ENCODE data around the gene ARSI.

The ARSI gene

DNA sequence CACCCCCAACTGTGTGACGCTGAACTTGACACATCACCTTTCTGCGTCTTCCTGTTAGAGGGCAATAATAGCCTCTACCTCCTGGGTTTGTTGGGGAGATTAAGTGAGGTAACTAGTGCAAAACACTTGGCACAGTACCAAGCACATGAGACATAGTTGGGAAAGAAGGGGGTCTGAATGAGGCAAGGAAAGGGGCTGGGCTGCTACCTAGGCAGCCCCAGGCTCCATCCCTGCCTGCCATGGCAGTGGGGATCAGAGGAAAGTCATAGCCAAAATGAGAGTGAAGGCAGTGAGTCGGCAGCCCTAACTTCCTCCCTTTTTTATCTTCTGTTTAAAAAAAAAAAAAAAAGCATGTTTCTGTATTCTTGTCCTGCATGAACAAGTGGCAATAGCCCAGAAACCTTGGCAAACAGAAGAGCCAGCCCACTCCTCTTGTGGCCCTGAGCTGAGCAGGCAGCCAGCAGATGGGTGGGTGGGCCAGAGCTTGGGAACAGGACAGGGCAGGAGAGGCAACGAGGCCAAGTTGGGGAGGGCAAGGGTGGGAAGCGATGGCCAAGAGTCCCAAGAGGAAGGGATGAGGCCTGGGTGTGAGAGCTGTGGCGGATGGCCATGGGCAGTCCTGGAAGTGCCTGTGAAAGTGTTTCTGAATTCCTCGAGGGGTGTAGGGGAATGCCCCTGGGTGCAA, 24.5 kb downstream of the ARSI start:
- no peak overlapping the region for H3K4me3 ChIP-seq (ENCODE audit: low read depth, low read length)
- no peak for DNase-seq (ENCODE audit: low read depth)

DNA sequence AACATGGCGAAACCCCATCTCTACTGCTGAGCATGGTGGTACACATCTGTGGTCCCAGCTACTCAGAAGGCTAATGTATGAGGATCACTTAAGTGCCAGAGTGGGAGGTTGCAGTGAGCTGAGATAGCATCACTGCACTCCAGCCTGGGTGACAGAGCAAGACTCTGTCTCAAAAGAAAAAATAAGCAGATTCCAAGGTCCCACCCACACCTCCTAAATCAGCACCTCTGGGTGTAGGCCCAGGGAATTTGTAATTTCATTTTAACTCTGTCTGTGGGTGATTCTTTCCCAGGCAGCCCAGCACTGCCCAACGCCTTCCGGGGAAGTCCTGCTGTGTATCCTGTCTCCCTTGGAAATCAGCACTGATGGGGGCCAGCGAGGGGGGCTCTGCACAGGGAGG, 25.7 kb downstream of the ARSI start:
- H3K4me3 ChIP-seq (ENCODE audit: low read depth, low read length), result no peak overlapping the region
- no peak for DNase-seq (ENCODE audit: low read depth)

DNA sequence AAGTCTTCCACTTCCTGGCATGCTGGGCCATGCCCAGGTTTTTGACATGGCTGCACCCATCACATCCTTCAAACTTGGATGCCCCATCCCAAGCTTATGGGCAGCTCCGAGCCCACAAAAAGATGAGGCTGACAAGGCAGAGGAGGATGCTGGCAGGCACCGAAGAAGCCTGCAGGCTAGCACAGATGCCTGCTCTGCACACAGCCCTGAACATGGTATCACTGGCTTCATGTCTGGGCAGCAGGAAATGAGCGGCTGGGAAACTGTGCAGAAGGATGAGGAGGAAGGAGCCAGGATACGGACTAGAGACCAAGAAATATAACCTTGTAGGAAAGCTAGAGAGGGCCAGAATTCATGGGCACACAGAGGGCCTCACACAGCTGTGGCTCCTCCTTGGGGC, 27.9 kb downstream of the ARSI start:
- no peak for DNase-seq (ENCODE audit: low read depth)
- no peak overlapping the region for H3K4me3 ChIP-seq (ENCODE audit: low read depth, low read length)

DNA sequence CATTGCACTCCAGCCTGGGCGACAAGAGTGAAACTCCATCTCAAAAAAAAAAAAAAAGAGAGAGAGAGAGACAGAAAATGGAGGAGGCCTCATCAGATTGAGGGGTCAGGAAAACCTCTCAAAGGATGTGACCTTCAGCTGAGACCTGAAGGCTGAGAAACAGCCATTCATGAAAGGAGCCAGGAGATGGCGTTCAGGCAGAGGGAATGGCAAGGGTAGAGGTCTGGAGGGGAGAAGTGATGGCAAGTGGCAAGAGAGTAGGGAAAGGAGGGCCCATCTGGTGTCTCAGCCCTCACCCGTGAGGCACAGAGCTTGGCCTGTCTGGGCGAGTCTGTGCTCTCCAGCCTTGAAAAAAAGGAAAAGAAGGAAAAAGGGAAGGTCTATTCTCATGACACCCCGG, 30.2 kb downstream of the ARSI start:
- no peak for DNase-seq (ENCODE audit: low read depth)
- no peak overlapping the region for H3K4me3 ChIP-seq (ENCODE audit: low read depth, low read length)

DNA sequence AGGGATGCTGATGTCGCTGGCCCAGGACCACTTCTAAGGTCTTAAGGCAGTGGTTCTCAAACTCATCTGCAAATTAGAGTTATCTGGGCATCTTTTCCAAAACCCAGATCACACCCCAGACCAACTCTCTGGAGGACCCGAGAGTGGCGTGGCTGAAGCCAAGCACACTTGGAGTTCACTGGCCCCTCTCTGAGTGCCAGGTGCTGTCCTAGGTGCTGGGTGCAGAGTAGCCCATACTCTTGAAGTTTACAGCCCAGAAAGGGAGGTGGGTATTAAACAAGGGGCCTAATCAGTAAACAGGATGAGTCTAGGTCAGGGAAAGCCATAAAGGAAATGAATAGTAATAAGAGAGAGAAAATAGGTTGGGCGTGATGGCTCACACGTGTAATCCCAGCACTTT, 30.8 kb downstream of the ARSI start:
- H3K4me3 ChIP-seq (ENCODE audit: low read depth, low read length), result no peak overlapping the region
- DNase-seq (ENCODE audit: low read depth), result no peak

DNA sequence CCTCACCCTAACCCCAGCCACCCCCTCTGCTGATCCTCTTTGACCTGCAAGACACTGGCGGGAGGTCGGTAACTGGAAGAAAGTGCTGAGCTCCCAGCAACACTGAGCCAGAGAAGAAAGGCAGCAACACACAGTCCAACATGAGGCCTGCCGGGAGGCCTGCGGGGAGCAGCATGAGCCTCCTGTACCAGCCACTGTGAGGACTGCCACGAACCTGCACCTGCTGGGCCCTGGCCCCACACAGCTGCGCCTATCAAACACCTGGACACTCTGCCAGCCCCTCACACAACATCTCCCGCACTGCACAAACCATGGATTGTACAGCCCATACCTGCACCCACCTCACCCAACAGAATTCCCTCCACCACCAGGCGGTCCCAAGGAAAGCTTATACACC, 31.4 kb downstream of the ARSI start:
- H3K4me3 ChIP-seq (ENCODE audit: low read depth, low read length), result no peak overlapping the region
- no peak for DNase-seq (ENCODE audit: low read depth)

DNA sequence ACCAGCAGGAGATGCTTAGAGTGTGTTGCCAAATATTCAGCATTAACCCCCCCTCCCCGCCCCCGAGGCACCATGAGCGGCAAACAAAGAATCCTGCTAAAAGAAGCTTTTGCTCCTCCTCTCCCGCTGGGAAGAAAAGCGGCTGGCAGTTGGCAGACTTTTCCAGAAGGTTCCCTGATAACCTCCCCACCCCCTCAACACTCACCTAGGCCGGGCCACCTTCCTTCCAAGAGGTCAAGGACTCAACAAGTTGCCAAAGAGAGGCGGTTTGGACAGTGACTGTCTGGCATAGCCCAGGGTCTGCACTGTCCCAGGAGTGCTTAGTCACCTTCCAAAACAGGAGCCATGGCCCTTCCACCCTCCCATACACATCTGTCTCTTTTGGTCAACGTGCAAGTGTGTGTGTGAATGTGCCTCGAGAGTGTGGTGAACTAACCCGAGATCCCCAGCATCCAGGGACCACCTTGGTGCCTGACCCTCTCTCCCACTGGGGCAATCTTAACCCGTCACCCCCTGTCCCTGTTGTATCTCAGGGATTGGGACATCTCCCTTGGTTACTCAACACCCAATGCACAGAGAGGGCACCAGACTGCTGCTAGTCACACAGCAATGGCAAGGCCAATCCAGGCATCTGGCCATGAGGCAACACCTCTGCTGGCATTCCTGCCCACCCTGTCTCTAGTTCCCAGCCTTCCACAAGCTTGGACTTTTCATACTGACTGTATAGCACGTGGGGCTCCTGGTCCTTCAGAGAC, 32.0 kb downstream of the ARSI start:
- DNase-seq (ENCODE audit: low read depth), result no peak
- H3K4me3 ChIP-seq (ENCODE audit: low read depth, low read length), result no peak overlapping the region

DNA sequence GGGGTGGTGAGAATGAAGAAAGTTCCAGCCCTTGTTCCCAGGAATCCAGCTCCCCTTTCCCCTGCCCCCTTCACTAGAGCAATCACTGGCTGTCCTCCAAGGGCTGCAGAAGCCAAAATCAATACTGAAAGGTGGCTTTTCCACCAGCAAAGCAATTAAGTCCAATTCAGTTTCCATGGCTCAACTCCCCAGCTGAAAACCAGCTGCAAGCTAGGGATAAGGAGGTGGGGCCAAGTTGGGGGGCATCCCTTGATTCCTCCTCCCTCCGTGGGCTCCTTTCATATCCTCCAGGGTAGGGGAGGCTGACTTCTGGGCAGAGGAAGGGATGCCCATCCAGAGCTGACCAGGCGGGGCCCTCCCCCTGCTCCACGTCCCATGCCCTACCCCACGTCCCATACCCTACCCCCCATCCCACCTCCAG, 35.8 kb downstream of the ARSI start:
- H3K4me3 ChIP-seq (ENCODE audit: low read depth, low read length), result no peak overlapping the region
- DNase-seq (ENCODE audit: low read depth), result no peak

DNA sequence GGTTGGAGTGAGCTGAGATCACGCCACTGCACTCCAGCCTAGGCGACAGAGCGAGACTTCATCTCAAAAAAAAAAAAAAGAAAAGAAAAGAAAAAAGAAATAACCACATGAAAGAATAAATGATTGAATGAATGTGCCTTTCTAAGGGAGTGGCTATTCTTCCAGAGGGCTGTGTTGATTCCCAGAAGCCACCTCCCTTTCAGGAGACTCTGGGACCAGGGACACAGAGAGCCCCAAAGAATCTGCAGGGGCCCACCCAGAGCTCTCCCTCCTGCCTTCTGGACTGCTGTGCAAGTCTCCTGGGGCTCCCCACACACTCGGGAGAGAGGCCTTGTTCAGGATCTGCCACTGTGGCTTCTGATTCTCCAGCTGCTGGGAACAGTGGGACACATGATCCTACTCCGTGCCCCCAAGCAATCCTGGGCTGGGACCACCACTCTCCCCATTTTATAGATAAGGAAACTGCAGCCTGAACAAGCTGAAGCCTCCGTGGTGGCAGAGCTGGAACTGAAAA, 36.8 kb downstream of the ARSI start:
- DNase-seq (ENCODE audit: low read depth), result no peak
- no peak overlapping the region for H3K4me3 ChIP-seq (ENCODE audit: low read depth, low read length)

DNA sequence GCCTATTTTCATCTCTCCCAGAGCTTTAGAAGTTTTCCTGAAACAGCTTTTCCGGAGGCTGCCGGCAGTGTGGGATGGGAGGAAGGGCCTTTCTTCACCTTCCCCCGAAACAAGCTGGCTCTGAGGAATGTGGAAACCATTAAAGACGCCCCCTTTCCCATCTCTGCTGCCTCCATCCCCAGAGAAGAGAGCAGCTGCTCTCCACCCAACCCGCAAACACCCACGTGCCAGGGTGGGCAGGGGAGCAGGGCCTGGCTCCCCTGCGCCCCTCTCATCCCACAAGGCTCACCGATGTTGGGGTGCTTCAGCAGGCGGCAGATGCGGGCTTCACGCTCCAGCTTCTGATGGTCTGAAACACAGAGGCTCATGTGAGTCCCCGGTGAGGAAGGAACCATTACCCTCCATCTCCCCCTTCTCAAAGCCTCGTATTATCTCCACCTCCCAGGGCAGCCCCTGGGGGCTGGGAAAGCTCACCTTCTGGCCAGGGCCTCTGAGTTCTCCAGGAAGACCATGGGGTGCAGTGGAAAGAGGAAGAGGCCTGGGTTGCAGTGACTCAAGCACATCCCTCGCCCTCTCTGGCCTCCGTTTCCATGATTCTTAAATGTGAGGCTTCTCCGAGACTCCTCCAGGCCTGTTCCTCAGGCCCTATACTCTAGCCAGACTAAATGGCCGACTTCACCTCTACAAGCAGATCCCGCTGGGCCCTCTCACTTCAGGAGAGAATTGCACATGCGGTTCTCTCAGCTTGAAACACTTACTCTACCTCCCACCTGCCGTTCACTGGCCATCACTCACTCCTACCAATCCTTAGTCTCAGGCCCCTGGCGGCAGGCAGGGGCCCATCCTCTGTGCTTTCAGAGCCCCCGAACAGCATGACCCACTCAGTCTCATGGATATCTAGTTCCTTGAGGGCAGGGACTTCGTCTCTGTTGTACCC, 37.8 kb downstream of the ARSI start:
- no peak for DNase-seq (ENCODE audit: low read depth)
- H3K4me3 ChIP-seq (ENCODE audit: low read depth, low read length), result no peak overlapping the region

DNA sequence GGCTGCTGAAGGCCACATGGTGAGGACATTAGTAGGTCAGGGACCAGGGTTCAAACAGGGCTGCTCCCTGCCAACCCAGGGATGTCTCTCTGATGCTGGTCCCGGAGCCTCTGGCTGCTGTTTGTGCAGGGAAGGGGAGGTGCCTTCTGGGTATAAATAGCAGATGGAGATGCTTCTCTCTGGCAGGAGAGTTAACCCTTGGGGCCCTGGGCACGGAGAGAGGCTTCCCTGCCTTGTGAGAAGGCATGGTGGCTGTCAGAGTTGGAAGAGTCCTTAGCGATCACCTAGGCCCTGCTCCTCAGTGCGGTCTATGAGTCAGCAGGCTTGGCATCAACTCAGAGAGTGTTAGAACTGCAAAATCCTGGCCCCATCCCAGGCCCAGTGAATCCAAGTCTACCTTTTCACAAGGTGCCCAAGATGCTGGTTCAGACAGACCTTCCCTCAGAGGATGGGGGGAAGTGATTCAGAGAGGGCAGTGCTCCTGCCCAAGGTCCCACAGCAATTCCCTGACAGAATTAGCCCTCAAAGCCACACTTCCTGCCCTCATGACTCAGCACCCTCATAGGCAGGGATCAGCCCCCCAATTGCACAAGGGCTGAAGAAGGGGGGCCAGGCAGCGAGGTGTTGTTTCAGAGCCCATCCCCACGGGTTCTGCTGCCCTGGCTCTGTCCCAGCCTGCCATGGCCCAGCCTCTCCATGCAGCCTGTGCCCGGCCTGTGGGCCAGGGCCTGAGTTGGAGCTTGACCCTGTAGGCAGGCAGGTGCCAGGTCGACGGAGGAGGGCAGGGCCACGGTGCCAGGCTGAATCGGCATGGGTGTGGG, 38.7 kb downstream of the ARSI start:
- DNase-seq (ENCODE audit: low read depth), result peak; percentile 66

DNA sequence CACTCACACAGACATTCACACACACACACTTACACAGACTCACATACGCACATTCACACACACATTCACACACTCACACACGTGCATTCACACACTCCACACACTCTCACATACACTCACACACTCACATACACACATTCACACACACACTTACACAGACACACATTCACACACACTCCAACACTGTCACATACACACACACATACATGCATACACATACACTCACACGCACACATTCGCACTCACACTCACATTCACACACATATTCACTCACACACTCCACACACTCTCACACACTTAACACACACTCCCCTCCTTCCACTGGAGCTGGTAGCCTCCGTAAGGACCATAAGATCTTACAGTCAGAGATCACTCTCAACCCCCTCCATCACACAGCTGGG, 39.3 kb downstream of the ARSI start:
- no peak overlapping the region for H3K4me3 ChIP-seq (ENCODE audit: low read depth, low read length)
- DNase-seq (ENCODE audit: low read depth), result no peak

More for the DNA sequence above, 38.7 kb downstream of the ARSI start:
- H3K4me3 ChIP-seq (ENCODE audit: low read depth, low read length), result no peak overlapping the region

DNA sequence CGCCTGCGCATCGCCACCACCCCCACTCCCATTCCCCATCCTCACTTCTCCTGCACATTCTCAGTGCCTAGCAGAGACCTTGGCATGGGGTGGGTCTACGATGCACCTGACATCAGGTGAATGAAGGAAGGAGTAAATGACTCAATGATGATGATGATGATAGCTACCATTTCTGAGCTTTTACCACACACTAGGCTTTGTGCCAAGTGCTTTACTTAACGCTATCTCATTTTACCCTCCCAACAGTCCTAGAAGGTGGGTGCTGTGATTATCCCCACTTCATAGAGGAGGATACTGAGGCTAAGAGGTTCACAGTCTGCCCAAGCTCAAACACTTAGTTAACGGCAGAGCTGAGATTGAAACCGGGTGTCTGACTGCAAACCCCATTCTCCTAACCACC, 40.2 kb downstream of the ARSI start:
- no peak overlapping the region for H3K4me3 ChIP-seq (ENCODE audit: low read depth, low read length)
- DNase-seq (ENCODE audit: low read depth), result no peak

DNA sequence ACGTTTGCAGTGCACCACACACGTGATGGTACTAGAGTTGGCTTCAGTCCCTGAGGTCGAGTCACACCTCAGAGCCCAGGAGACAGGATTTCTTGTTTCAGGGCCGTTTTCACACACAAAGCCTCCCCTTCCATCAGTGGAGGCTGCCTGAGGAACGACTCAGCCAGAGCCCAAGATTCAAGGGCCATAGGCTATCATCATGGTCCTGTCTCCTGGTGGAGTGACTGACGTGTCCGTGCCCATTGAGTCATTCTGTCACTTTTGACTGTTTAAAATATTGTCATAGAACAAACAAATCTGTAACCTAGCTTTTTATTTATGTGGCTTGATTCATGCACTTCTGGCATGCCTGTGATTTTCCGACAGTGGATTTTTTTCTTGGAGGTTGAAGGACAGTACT, 41.5 kb downstream of the ARSI start:
- no peak overlapping the region for H3K4me3 ChIP-seq (ENCODE audit: low read depth, low read length)
- DNase-seq (ENCODE audit: low read depth), result no peak

DNA sequence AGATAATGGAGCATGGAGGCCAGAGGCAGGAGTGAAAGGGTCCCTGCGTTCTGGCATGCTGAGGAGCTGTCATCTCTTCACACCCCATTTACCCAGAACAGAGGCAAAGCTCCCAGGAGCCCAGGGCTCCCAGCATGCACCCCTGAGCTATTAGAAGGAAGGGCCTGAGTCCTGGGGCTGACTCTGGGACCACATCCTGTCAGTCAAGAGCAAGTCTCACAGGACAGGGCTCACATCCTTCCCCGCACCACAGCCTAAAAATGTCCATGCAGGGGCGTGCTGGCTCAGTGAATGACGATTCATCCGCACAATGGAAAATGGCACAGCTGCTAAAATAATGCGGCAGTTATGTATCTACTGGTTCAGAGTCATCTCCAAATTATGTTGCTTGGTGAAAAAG, 44.6 kb downstream of the ARSI start:
- H3K4me3 ChIP-seq (ENCODE audit: low read depth, low read length), result no peak overlapping the region
- DNase-seq (ENCODE audit: low read depth), result no peak

DNA sequence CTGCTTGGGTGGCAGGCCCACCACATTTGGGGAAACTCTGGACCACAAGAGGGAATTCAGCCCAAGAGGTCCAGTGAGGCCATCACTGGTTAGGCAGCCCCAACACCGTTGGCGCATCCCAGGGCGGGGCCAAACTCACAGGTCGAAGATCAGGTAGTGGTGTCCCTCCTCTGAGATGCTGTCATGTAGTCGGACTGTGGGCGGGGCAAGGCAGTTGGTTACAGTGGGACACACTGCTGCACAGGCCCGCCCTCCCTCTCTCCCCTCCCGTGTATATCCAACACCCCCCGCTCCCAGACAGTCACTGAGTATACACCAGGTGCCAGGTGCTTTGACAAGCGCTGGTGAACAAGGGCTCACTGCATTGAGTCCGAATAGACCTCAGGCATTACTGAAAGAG, 45.3 kb downstream of the ARSI start:
- DNase-seq (ENCODE audit: low read depth), result no peak
- no peak overlapping the region for H3K4me3 ChIP-seq (ENCODE audit: low read depth, low read length)

DNA sequence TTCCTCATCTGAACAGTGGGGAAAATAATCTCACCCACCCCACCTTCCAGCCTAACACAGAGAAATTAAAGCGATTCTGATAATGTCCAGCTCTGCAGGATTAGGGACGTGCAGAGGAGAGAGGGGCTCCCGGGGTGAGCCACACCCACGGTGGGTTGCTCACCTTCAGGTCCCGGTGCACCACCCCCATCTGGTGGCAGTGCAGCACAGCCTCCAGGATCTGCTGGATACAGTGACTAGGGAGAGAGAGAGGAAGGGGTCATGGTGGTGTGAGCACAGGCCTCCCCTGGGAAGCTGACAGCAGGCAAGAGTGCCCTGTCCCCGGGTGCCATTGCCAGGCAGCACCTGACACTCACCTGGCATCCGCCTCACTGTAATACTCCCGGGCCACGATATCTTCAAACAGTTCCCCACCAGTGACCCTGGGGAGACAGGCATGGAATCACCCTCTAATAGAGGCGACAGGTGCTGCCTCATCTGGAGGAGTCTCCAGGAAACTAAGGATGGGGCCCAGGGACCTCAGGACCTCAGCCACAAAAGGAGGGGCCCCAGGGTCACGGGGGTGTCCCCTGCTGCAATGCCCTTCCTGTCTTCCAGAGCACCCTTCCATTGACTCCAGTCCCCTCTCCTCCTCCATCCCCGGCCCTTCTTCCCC, 46.2 kb downstream of the ARSI start:
- H3K4me3 ChIP-seq (ENCODE audit: low read depth, low read length), result no peak overlapping the region
- no peak for DNase-seq (ENCODE audit: low read depth)

DNA sequence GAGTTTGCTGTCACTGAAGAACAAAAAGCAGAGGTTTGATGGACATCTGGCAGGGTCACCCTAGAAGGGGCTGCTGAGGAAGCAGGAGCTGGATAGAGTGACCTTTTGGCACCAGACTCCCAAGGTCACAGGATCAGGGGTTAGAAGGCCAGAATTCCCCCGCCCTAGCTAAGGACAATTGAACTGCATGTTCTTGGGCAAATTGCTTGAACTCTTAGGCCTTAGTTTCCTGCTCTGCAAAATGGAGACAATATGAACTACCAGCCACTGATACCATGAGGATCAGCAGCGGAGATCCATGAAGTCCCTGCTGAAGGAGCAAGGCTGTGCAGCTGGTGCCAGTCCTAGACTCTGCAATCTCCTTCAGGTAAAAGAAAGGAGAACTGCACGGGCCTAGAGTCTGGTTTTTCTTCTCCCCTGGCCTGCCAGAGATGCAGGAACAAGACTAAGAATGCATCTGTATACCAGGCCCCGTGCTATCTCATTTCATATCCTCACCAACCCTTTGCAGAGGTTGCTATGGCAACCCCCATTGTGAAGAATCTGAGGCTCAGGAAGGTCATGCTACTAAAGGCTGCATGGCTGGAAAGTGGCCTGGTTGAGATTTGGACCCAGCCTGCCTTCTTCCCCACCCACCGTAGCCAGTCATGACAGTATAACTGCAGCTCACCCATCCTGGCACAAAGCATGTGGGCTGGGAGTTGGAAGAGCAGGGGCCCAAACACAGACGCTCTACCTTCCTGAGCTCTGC, 46.9 kb downstream of the ARSI start:
- H3K4me3 ChIP-seq (ENCODE audit: low read depth, low read length), result no peak overlapping the region
- no peak for DNase-seq (ENCODE audit: low read depth)

Data from skeletal muscle cell (primary cell).